NAMALWA (cell line): ENCODE data around the gene PBX3.
A peak's percentile ranks its signal among the peaks of the same experiment; 100 is the strongest.

Experiments used
- DNase-seq: peaks from one replicate; pipeline ENCODE4 v3.0.0-alpha.2; 2015; ENCODE audit warnings: low spot score

Gene PBX3

GRCh38 chr9:125878164-125878631, 131.0 kb downstream of the PBX3 start:
- DNase-seq = no peak

- no peak for DNase-seq
Observed at GRCh38 chr9:125881042-125881441, 133.9 kb downstream of the PBX3 start.

DNA sequence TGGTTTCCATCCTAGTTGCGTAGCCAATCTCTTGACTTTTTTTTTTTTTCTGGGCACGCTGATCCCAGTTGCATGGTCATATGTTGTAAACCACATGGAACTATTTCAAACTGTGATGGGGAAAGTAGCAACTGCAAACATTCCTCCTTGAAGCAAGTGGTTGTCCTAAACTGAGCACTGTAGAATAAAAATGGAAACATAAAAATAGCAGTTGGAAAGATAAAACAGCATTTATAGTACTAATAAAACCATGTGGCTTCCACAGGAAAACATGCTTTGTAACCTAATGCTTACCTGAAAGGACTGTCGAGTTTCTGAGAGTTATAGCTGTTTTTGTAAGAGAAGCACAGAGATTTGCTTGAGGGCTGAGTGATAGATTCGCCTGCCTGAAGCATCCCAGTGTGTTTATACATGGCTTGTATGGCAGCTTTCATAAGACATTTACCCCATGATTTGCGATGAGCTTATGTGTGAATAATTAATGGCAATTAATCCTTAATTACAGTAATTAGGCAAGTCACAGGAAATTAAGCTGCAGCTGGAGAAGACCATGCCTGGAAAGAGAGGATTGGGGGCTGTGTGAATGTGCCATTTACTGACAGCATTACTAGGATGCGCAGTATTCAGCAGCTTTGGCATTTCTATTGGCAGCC, 136.5 kb downstream of the PBX3 start:
- DNase-seq = no peak

DNA sequence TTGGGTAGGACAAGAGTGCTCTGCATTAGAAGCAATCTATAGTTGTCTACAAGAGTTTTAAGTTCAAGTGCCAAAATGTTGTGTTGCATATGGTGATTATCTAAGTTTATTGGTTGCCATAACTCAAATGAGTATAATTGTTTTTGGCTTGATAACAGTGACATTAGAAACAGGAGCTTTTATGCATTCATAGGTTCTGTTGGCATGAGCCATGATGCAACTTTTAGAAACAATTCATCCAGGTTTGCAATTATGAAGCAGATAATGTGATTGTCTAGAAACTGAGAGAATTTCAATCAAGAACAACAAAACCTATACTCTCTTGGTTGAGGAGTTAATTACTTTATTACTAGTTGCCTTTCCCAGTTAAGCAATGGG, 137.0 kb downstream of the PBX3 start:
- no peak for DNase-seq

GRCh38 chr9:125885405-125886034, 138.3 kb downstream of the PBX3 start:
- DNase-seq = no peak

DNA sequence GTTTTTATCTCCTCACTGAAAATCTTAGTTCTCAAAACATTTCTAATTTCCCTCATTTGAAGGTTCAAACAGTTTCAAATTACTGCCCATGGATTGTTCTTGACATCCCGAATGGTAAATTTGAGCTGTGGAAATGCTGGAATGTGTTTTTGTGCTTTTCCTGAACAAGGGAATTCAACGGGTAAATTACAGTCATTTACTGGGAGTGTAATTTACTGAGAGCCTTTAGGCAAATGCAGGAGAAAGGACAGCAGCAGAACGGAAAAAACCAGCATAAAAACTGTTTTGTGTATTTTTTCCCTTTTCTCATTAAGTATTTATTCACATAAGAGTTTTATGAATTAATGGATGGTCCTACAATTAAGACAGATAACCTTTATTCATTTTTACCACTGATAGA, 139.2 kb downstream of the PBX3 start:
- DNase-seq = no peak

- no peak for DNase-seq
Observed at GRCh38 chr9:125887172-125887571, 140.0 kb downstream of the PBX3 start.

DNA sequence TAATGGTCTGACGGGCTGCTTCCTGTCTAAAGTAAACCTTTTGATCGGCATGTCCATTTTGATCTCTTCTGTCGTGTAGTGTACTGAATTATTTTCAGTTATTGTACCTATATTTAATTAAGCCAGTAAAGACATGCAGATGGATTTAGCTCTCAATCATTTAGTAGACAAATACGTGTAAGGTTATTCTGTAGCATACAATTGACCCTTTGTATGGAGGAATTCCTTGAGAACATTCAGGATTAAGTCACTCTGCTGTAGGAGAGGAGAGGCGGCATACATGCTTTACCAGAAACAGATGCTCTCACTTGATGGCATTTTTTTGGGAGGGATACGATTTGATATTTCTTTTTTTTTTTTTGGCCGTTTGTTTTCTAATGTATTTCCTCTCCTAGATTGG, 141.0 kb downstream of the PBX3 start:
- DNase-seq = no peak

GRCh38 chr9:125889112-125889475, 141.9 kb downstream of the PBX3 start:
- no peak for DNase-seq

DNA sequence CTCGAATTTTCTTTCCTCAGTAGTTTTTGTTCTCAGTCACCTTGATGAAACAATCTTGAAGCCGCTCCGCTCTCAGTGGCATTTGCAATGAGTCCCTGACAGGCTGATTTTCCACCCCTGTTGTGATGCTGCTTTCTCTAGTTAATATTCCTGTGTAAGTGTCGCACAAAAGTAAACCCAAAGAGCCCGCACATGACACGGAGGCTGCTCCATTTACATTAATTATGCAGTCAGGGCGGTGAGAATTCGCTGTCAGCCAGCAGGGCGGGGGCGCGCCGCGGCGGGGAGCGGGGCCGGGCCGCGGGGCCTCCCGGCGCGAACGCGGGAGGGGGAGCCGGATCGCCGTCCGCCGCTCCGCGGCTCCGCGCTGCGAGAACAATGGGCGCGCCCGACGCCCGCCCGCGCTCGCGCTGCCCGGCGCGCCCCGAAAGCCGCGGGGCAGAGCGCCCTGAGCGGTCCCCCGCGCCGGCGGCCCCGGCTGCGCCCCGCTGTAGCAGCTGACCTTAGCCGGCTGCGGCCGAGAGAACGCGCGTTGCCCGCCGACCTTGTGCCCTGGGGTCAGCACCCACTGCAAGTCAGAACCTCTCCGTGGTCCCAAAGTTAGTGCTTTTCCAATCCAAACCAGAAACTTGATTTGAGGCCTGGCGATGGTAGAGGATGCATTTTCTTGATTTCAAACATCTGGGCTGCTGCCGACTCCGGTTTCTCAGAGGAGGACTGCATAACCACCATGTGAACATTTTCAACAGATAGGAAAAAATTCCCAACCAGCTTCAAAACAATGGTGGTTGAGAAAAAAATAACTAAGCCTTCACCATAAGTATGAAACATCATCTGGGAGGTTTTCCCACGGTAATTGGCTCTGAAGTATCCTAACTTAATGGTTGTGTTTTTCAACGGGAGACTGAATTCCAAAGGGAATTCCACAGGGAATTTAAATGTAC, 142.6 kb downstream of the PBX3 start:
- DNase-seq = peak; percentile 24

DNA sequence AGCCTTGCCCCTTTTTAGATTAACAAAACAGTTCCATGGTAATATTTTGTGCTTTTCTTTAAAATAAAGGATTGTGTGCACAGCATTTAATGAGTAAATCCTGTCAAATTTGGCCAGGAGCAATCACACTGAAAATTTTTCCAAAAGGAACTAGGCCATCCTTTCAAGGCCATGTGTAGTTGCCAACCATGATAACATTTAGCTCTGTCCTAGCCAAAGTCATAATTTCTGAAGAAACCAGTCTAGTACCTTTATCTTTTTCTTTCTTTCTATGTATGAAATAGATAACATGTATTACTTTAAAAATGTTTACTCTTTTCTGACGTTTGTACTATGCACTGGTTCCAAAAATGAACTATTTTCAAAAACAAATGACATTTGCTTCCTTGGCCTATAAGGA, 143.7 kb downstream of the PBX3 start:
- no peak for DNase-seq

DNA sequence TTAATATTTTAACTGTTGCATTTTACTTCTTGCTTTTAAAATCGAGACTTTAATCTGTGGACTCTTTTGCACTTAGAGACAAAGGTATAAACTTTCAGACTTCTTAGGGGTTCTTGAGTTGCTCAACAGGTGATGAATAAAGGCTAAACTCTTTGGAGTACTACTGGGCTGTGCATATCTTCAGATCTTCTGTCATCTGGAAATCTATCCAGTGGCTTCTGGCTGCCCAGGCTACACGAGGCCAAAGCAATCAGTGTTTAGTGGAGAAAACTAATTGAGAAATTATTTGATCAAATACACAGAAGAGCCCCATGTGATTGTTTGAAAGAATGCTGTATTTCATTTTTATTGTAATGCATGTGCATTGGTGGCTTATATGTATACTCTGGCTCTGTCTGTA, 146.1 kb downstream of the PBX3 start:
- no peak for DNase-seq

GRCh38 chr9:125894566-125894965, 147.4 kb downstream of the PBX3 start:
- DNase-seq = no peak

GRCh38 chr9:125896404-125896803, 149.2 kb downstream of the PBX3 start:
- no peak for DNase-seq

DNA sequence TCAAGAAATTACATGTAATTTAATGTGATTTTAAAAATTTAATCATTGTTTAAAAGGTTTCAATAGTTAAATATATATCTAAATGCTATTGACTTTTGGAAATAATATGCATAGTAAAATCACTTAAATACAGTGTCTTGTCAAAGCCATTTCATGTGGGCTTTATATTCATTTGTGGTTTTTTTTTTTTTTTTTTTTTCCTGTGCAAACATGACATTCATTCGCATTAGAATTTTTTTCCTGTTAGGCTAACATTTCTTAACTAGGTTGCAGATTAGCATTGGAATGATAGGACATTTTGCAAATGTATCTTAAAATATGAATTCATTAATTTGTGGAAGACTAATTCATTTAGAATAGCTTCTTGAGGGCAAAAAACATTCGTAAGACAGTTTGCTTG, 149.8 kb downstream of the PBX3 start:
- no peak for DNase-seq

GRCh38 chr9:125897481-125897880, 150.3 kb downstream of the PBX3 start:
- no peak for DNase-seq

DNA sequence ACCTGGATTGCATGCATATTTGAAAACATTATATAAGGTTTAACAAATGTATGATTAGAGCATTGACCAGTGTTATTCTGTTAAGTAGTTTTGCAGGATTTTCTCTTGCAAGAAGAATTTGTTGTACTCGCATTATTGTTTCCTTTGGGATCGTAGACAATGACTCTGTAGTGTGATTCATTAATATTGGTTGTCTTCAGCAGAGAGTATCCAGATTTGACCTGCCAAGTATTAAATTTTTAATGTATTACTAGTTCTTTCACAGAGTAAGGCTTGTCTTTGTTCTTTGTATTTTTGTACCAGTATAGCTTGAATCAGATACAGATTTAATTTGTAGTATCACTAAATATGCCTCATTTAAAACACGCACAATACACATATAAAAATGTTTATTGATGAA, 155.0 kb downstream of the PBX3 start:
- DNase-seq = no peak

GRCh38 chr9:125902831-125903512, 155.8 kb downstream of the PBX3 start:
- DNase-seq = no peak

DNA sequence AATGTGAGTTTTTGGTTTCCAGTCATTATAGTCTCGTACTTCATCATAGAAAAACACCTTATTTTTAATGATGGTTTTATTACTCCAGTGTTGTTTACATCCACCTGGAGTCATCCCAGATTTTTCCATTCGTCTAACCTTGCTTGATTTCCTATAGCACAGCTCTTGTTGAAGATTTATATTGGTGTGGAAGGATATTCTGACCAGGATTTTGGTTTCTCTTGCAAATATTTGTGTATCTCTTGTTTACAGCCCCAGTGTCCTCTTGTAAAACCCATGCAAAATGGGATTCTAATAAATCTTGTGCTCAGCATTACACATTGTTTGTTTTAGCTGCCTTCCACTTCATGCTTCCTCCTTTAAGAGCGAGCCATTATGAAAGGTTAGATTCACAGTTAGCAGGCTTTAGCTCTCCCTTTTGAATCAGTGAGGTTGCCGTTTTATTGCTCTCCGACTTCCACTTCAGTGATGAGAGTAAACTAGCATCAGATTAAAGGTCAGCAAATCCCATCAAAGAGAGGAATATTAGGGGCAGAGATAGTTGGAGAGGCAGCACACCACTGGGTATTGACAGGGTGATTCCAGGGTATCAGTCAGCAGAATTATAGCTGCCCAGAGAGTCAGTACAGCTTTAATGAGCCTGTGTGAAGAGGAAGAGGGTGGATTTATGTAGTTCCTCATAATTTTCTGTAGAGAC, 157.1 kb downstream of the PBX3 start:
- peak; percentile 12 for DNase-seq

- no peak for DNase-seq
Observed at GRCh38 chr9:125906144-125906543, 159.0 kb downstream of the PBX3 start.

- DNase-seq = no peak
Observed at GRCh38 chr9:125906893-125907292, 159.7 kb downstream of the PBX3 start.

DNA sequence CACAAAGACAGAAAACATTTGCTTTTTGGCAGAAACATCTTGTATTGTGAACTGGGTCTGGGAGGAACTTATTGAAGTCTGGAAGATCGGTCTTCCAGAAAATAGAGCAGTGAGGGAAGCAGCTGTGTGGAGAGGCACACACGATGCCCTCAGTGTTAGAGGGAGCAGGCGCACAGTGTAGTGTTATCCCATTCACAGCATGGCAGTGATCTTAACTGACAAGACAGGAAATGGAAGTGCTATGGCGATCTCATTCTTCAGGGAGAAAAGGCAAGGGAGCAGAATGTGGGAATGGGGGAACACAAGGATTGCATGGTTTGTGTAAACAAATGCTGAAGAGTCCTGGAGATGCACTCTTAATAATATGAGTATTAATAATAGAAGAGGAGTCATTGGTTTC, 161.0 kb downstream of the PBX3 start:
- no peak for DNase-seq
